Calu3 (cell line): ENCODE data around the gene KIF26B. TPM values are rescaled to one million over a fixed set of nuclear protein-coding genes. Genes with fewer than 3 reads are reported as not detected.

Experiments
- BruUV-seq: library from RNA; stranded (reverse); fragments of 400-500 nt; replicated peaks from 2 replicates; lab custom pipeline; 2021; lab: Mats Ljungman, UMichigan
- CTCF ChIA-PET: fragments of 300-600 bp; sonication (Branson Sonifier 250); formaldehyde crosslinking; loops from one replicate; lab custom pipeline; 2022; ENCODE audit warnings: antibody characterized with exemption; lab: Charles Lee
- DNase-seq: peaks from one replicate; pipeline ENCODE4 v3.0.0; 2022
- H3K27ac Mint-ChIP-seq: one replicate; pipeline ENCODE4 v1.8.0; 2022; ENCODE audit warnings: mixed read lengths; ENCODE audit not compliant: unreplicated experiment
- H3K27me3 Mint-ChIP-seq: one replicate; pipeline ENCODE4 v1.8.0; 2022; ENCODE audit warnings: mixed read lengths; ENCODE audit not compliant: unreplicated experiment
- H3K36me3 Mint-ChIP-seq: one replicate; pipeline ENCODE4 v1.8.0; 2022; ENCODE audit warnings: mild to moderate bottlenecking, moderate library complexity, mixed read lengths; ENCODE audit not compliant: insufficient read depth, unreplicated experiment
- H3K4me1 Mint-ChIP-seq: one replicate; pipeline ENCODE4 v1.8.0; 2022; ENCODE audit warnings: mild to moderate bottlenecking, low read depth, mixed read lengths; ENCODE audit not compliant: unreplicated experiment
- H3K4me3 Mint-ChIP-seq: one replicate; pipeline ENCODE4 v1.8.0; 2022; ENCODE audit warnings: mild to moderate bottlenecking, low read depth, moderate library complexity, mixed read lengths; ENCODE audit not compliant: unreplicated experiment
- H3K9me3 Mint-ChIP-seq: one replicate; pipeline ENCODE4 v1.8.0; 2022; ENCODE audit warnings: low read depth, mixed read lengths; ENCODE audit not compliant: unreplicated experiment
- intact Hi-C: fragments of 100-400 bp; cut with micrococcal nuclease; formaldehyde crosslinking; loops from one replicate; pipeline ENCODE4 v1.10.0; 2022; ENCODE audit not compliant: unreplicated experiment
- total RNA-seq: library from RNA; stranded (reverse); gene quantifications from 2 replicates; pipeline ENCODE4 v1.2.3, GENCODE V29; 2022
- TF ChIP-seq, protein P1 (sequence below): fragments of 200-600 bp; IDR thresholded peaks from one replicate; pipeline ENCODE4 v1.8.0; 2022; ENCODE audit warnings: antibody characterized with exemption; ENCODE audit not compliant: unreplicated experiment

The KIF26B gene
- total RNA-seq, 1 experiment from 2014 or later = 1.1 TPM

DNA sequence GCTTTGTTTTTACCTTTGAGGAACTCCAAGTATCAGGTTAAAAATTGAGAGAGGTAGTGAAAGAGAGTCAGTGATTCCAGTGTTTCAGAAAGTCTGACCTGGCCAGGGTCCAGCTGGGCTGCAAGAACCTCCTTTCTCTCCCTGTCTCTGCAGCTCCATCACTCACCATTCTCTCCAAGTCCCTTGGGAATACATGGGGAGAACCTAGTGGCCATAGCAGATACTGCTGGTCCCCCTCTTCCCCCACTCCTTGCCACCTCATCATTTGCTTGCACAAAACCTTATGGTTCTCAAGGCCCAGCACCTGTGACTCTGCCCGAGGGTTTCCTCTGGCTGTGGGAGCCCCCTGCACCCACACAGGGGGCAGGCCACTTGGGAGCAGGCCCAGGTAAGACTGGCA lies 279.5 kb downstream of the KIF26B start:
- Mint-ChIP-seq H3K27me3 (no peaks in the 10 kb centered on the region), H3K4me1 (no peaks in the 10 kb centered on the region), H3K36me3 (no peaks in the 10 kb centered on the region), H3K27ac (no peak overlapping the region), H3K4me3 (no peak overlapping the region), H3K9me3 (peaks cover 3% of the 10 kb centered on the region)
- intact Hi-C loops = no loop called here
- no peak for DNase-seq
- CTCF ChIA-PET = no interaction called here
- no TSS peak for BruUV-seq
- TF ChIP-seq, protein P1, sequence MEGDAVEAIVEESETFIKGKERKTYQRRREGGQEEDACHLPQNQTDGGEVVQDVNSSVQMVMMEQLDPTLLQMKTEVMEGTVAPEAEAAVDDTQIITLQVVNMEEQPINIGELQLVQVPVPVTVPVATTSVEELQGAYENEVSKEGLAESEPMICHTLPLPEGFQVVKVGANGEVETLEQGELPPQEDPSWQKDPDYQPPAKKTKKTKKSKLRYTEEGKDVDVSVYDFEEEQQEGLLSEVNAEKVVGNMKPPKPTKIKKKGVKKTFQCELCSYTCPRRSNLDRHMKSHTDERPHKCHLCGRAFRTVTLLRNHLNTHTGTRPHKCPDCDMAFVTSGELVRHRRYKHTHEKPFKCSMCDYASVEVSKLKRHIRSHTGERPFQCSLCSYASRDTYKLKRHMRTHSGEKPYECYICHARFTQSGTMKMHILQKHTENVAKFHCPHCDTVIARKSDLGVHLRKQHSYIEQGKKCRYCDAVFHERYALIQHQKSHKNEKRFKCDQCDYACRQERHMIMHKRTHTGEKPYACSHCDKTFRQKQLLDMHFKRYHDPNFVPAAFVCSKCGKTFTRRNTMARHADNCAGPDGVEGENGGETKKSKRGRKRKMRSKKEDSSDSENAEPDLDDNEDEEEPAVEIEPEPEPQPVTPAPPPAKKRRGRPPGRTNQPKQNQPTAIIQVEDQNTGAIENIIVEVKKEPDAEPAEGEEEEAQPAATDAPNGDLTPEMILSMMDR = no peak

DNA sequence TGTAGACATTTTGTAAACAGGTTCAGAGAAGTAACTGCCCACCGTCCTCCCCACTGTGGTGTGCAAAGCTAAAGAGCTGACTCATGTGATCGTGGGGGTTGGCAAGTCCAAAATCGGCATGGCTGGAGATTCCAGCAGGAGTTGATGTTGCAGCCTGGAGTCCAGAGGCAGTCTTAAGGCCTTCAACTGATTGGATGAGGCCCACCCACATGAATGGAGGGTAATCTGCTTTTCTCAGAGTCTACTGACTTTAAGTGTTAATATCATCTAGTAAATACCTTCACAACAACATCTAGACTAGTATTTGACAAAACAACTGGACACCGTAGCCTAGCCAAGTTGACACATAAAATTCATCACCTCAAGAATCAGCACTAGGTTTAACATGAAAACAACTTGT lies 281.6 kb downstream of the KIF26B start:
- TF ChIP-seq, protein P1 = no peak
- BruUV-seq = no TSS peak
- CTCF ChIA-PET = no interaction called here
- intact Hi-C loops = no loop called here
- H3K27me3 Mint-ChIP-seq = peaks cover under 1% of the 10 kb centered on the region
- no peaks in the 10 kb centered on the region for H3K36me3 Mint-ChIP-seq
- H3K4me1 Mint-ChIP-seq = no peaks in the 10 kb centered on the region
- no peak overlapping the region for H3K4me3 Mint-ChIP-seq
- no peak for DNase-seq
- H3K9me3 Mint-ChIP-seq = peaks cover 3% of the 10 kb centered on the region
- no peak overlapping the region for H3K27ac Mint-ChIP-seq

DNA sequence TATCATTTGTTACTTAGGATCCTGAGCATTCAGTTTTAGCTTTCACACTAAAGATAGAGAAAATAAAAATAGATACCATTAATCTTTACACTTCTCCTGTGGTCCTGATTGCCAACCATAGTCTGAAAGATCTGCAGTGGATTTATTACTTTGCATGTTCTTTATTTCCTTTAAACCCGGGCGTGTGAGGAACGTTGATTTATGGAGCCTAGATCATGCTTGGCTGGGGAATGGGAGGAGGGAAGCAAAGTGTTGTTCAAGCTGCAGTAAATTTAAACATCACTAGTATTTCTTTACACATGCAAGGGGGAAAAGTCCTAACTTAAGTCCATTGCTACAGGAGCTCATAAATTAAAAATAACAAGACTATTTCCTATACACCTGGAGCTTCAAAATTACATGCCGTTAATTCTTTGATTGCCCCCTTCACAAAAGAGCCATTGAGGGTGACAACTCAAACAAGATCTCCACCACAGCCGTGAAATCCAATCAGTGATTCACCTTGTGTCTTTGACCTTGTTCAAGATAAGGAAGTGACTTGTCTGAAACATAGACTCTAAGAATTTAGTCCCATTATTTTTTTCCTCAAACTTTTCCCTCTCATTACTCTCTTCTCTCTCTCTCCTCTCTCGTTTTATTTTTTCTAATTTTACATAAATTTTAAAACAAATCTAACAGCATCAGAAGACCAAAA lies 282.7 kb downstream of the KIF26B start:
- H3K4me3 Mint-ChIP-seq = no peak overlapping the region
- intact Hi-C loops = no loop called here

DNA sequence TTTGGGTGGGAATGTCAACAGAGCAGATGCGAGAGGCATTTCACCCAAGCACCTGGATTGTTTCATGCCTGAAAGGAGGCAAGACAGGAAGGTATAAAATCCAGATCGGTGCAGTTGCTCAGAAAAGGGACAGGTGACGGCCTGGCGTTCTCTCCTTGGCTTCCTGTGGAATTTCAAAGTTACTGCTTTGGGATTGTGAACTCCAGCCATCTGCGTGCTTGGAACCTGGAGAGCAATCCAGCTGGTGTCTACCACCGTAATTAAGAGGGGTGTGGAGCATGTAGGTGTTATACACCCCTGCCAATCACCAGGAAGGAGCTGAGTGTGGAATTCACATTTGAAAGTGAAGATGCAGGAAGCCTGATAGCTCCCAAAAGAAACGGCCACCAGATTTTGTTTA lies 286.1 kb downstream of the KIF26B start:
- H3K27ac Mint-ChIP-seq = no peak overlapping the region
- no TSS peak for BruUV-seq
- CTCF ChIA-PET = no interaction called here
- no peaks in the 10 kb centered on the region for H3K4me1 Mint-ChIP-seq
- peaks cover 10% of the 10 kb centered on the region for H3K9me3 Mint-ChIP-seq
- H3K4me3 Mint-ChIP-seq = no peak overlapping the region
- no peaks in the 10 kb centered on the region for H3K36me3 Mint-ChIP-seq
- no peak for DNase-seq
- TF ChIP-seq, protein P1 = no peak
- intact Hi-C loops = no loop called here
- peaks cover 25% of the 10 kb centered on the region for H3K27me3 Mint-ChIP-seq

More for the DNA sequence above, 282.7 kb downstream of the KIF26B start:
- peaks cover 10% of the 10 kb centered on the region for H3K27me3 Mint-ChIP-seq
- DNase-seq = no peak
- H3K9me3 Mint-ChIP-seq = peaks cover 3% of the 10 kb centered on the region
- no TSS peak for BruUV-seq
- TF ChIP-seq, protein P1 = no peak
- no peaks in the 10 kb centered on the region for H3K36me3 Mint-ChIP-seq
- no peaks in the 10 kb centered on the region for H3K4me1 Mint-ChIP-seq
- H3K27ac Mint-ChIP-seq = no peak overlapping the region
- CTCF ChIA-PET = no interaction called here
